Measurements from ENCODE around the gene BLNK.

DNA sequence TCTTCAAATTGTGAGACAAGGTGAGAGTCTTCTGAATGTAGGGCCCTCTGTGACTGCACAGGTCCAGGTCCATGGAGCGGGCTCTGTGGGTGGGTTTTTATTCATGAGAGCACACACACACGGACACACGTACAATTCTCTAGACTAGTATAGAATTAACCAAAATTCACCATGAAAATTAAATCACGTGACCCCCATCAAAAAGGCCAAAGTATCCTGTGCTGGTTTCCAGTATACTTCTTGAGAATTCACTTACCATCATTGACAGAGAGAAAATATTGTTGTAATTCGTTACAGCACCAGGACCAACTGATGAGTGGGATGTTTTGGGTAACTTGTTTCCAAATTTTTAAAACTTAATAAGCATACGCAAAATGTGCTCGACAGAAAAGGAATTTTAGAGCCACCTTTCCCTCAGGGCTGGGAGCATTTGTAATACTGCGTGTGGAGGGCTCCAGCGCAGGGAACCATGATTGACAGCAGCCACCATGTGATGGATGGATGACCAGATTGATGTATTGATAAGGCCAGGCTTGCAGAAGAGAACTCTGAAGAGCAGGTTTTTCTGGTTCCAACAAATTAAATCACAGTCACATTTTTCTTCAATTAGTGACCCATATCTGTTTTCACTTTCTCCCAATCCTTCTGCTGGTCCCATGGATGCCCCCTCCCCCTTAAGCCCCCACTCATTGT is 18.0 kb upstream of the BLNK start:
- TF ChIP-seq, protein P1, sequence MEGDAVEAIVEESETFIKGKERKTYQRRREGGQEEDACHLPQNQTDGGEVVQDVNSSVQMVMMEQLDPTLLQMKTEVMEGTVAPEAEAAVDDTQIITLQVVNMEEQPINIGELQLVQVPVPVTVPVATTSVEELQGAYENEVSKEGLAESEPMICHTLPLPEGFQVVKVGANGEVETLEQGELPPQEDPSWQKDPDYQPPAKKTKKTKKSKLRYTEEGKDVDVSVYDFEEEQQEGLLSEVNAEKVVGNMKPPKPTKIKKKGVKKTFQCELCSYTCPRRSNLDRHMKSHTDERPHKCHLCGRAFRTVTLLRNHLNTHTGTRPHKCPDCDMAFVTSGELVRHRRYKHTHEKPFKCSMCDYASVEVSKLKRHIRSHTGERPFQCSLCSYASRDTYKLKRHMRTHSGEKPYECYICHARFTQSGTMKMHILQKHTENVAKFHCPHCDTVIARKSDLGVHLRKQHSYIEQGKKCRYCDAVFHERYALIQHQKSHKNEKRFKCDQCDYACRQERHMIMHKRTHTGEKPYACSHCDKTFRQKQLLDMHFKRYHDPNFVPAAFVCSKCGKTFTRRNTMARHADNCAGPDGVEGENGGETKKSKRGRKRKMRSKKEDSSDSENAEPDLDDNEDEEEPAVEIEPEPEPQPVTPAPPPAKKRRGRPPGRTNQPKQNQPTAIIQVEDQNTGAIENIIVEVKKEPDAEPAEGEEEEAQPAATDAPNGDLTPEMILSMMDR (IDR thresholded peaks at IDR 0.05), result no peak
- TF ChIP-seq POLR2A (IDR thresholded peaks at IDR 0.05), result no peak

Data from esophagus squamous epithelium (tissue), 4 donors.